IPS DF 6.9 (cell line): ENCODE data around the gene XPO4.
"Not testable (repeated sequence)": the region's sequence is repeated elsewhere in the genome, so short reads cannot be mapped to it uniquely, and the experiment has no call there.

Experiments used
- DNase-seq: peaks from one replicate; pipeline ENCODE4 v3.0.0-alpha.2; 2013; ENCODE audit warnings: low read depth, low spot score
- H3K27ac ChIP-seq: one replicate; pipeline ENCODE4 v1.5.1; 2013; ENCODE audit warnings: low read length, control low read depth
- H3K27me3 ChIP-seq: 2 replicates; pipeline ENCODE4 v1.6.1; 2013; ENCODE audit warnings: mild to moderate bottlenecking, low read length; ENCODE audit not compliant: control insufficient read depth, insufficient read depth
- H3K36me3 ChIP-seq: 2 replicates; pipeline ENCODE4 v1.6.1; 2013; ENCODE audit warnings: low read length; ENCODE audit not compliant: control insufficient read depth, insufficient read depth
- H3K4me1 ChIP-seq: 2 replicates; pipeline ENCODE4 v1.6.1; 2013; ENCODE audit warnings: low read length; ENCODE audit not compliant: control insufficient read depth, insufficient read depth
- H3K4me3 ChIP-seq: 2 replicates; pipeline ENCODE4 v1.5.1; 2013; ENCODE audit warnings: mild to moderate bottlenecking, low read length
- H3K9me3 ChIP-seq: 2 replicates; pipeline ENCODE4 v1.6.1; 2013; ENCODE audit warnings: low read length, inconsistent platforms; ENCODE audit not compliant: control insufficient read depth, insufficient read depth
- WGBS: extraction: QIAGEN DNeasy Blood & Tissue Kit; methylation state at CpG from one replicate; pipeline ENCODE4 v1.1.7; 2013; ENCODE audit warnings: mixed read lengths, missing lambda C conversion rate; ENCODE audit not compliant: insufficient read length, insufficient coverage; 5-methylcytosine and 5-hydroxymethylcytosine counted together

XPO4 gene

DNA sequence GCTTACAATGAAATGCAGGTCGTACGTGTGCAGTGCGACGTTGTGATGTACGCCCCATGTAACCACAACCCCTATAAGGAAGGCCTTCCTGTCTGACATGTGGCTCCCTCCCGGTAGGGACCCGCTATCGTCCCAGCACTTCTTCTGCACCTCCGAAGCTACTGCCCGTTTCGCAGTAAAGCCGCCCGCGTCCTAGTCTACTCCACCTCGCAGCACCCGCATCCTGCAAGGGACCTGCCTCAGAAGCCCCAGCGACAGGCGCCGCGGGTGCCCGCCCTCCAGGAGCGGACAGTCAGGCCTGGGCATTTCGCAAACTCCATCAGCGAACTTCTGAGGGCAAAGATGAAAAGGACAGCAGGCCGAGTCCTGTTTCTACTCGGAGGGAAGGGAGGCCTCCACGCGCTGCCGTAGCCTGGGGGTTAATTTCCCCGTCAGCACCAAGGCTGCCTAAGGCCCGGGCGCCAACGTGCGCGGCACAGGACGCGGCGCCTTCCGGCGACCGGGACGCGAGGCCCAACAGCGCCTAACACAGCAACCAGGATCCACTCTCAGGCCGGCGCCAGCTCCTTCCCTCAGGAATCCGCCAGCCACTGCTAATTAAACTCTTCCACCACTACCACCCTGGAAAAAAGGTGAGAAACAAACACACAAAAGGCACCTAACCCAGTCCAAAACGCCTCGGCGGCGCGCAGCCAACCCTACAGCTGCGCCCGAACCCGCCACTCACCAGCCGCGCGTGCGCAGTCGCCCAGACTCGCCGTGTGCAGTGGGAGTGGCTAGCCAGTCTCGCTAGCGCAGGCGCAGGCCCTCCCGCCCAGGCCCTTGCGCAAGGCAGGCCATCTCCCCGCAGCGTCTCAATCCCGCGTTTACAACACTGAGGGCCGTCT, 129.1 kb downstream of the XPO4 start, which contains the start of gene EEF1AKMT1:
Gene EEF1AKMT1 (minus strand): TSS at position 768 of the 887 bp plus-strand sequence. CDS start 16,363 bp downstream, outside the sequence.
- H3K27me3 ChIP-seq = 0 out of 2 replicates have a peak, but pooled peaks cover 2% of the 10 kb centered on the region
- peak within 1 kb of the TSS; percentile 56; the same call in 1 of the 2 replicates for H3K4me3 ChIP-seq
- H3K4me1 ChIP-seq = 0 out of 2 replicates have a peak, but pooled peaks cover 3% of the 10 kb centered on the region
- H3K36me3 ChIP-seq = no peaks in the 10 kb centered on the region
- no peak within 1 kb of the TSS for H3K27ac ChIP-seq
- no peaks in the 10 kb centered on the region for H3K9me3 ChIP-seq
- peak; percentile 79 for DNase-seq
- no CpG with 5 or more reads among the region's 72 CpGs for WGBS

DNA sequence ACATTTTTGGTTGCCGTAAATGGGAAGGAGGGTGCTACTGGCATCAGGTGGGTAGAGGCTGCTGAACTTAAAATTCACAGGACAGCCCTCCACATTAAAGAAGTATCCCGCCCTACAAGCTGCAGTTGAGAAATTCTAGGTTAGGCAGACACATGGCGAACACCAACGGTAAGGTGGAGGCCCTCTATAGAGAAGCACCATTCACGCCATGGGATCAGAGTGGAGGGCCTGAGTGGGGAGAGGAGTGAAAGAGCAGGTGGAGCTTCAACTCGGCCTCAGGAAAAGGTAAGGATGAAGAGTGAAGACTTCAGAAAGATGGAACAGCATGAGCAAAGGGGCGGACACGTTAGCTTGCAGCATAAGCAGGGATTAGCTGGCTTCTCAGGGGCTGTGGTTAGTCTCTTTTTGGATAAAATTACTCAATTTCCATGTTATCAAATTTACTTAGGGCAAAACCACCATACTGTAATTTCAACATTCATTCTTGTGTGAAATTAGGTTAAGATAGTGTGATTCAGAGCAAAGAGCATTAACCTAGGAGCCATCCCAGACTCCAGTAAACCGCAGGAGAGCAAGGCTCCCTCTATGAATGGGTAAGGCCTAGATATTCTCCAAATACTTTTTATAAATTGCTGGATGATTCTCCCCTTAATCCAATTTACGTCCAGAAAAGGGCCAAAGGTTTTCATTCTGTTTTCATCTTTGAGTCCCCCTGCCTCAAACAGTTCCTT, 130.0 kb downstream of the XPO4 start:
- H3K36me3 ChIP-seq = no peaks in the 10 kb centered on the region
- no peak overlapping the region for H3K27ac ChIP-seq
- no peaks in the 10 kb centered on the region for H3K9me3 ChIP-seq
- DNase-seq = no peak
- H3K27me3 ChIP-seq = 0 out of 2 replicates have a peak, but pooled peaks cover 2% of the 10 kb centered on the region
- H3K4me1 ChIP-seq = 0 out of 2 replicates have a peak, but pooled peaks cover 3% of the 10 kb centered on the region
- WGBS = no CpG with 5 or more reads among the region's 10 CpGs
- H3K4me3 ChIP-seq = no peak overlapping the region; the same call in 1 of the 2 replicates

DNA sequence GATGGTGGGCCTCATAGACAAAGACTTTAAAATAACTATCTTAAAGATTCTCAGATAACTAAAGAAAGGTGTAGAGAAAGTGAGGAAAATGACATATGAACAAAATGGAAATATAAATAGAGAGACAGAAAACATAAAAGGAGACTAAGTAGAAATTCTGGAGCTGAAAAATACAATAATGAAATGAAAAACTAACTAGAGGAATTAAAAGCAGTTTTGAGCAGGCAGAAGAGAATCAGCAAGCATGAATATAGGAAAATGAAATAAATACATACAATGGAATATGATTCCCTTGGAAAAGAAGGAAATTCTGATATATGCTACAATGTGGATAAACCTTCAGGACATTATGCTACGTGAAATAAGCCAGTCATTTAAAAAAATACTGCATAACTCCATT, 132.7 kb downstream of the XPO4 start:
- H3K9me3 ChIP-seq = no peaks in the 10 kb centered on the region
- H3K4me3 ChIP-seq = no peak overlapping the region
- DNase-seq = no peak
- H3K27me3 ChIP-seq = 0 out of 2 replicates have a peak, but pooled peaks cover 2% of the 10 kb centered on the region
- WGBS = no CpG with 5 or more reads among the region's 1 CpG
- H3K4me1 ChIP-seq = 0 out of 2 replicates have a peak, but pooled peaks cover 3% of the 10 kb centered on the region
- H3K27ac ChIP-seq = no peak overlapping the region
- no peaks in the 10 kb centered on the region for H3K36me3 ChIP-seq

GRCh38 chr13:20769091-20769490, 133.5 kb downstream of the XPO4 start:
- no peak overlapping the region for H3K4me3 ChIP-seq
- no peak overlapping the region for H3K27ac ChIP-seq
- 0 out of 2 replicates have a peak, but pooled peaks cover 3% of the 10 kb centered on the region for H3K4me1 ChIP-seq
- 0 out of 2 replicates have a peak, but pooled peaks cover 2% of the 10 kb centered on the region for H3K27me3 ChIP-seq
- DNase-seq = no peak
- H3K9me3 ChIP-seq = no peaks in the 10 kb centered on the region
- WGBS = no CpG with 5 or more reads among the region's 2 CpGs
- H3K36me3 ChIP-seq = no peaks in the 10 kb centered on the region

DNA sequence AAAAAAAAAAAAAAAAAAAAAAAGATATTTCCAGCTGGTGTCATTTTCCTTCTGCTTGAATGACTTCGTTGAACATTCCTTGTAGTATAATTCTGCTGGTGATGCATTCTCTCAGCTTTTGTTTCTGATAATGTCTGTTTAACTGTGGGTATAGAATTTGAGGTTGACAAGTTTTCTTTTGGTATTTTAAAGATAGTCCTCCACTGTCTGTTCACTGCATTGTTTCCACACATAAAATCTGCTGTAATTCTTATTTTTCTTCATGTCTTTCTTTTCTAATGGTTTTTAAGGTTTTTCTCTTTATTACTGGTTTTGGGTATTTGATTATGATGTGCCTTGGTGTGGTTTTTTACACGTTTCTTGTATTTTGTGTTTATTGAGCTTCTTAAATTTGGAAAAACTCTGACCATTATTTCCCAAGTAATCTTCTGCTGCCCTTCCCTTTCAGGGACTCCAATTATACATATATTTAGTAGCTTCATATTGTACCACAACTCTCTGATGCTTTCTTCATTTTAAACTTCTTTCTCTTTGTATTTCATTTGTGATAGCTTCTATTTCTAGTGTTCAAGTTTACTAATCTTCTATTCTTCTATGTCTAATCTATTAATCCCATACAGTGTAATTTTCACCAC, 135.1 kb downstream of the XPO4 start:
- Histone ChIP-seq H3K4me3 (no peak overlapping the region), H3K36me3 (no peaks in the 10 kb centered on the region), H3K9me3 (no peaks in the 10 kb centered on the region), H3K4me1 (0 out of 2 replicates have a peak, but pooled peaks cover 2% of the 10 kb centered on the region), H3K27ac (no peak overlapping the region), H3K27me3 (0 out of 2 replicates have a peak, but pooled peaks cover under 1% of the 10 kb centered on the region)
- no peak for DNase-seq
- no CpG with 5 or more reads among the region's 2 CpGs for WGBS

GRCh38 chr13:20760872-20761271, 141.7 kb downstream of the XPO4 start:
- DNase-seq = no peak
- no peaks in the 10 kb centered on the region for H3K36me3 ChIP-seq
- no peaks in the 10 kb centered on the region for H3K4me1 ChIP-seq
- H3K27me3 ChIP-seq = no peaks in the 10 kb centered on the region
- WGBS = no CpG with 5 or more reads among the region's 3 CpGs
- H3K9me3 ChIP-seq = no peaks in the 10 kb centered on the region
- no peak overlapping the region for H3K4me3 ChIP-seq
- no peak overlapping the region for H3K27ac ChIP-seq

DNA sequence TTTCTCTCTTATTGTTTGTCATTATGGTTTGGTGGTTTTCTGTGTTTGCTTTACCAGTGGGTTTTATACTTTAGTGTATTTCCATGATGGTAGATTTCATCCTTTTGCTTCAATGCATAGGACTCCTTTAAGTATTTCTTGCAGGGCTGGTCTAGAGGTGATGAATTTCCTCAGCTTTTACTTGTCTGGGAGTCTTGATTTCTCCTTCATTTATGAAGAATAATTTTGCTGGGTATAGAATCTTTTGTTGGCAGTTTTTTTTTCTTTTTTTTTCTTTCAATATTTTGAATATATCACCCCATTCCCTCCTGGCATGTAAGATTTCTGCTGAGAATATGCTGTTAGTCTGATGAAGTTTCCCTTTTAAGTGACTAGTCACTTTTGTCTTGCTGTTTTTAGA, 148.5 kb downstream of the XPO4 start:
- no peaks in the 10 kb centered on the region for H3K27me3 ChIP-seq
- no peak for DNase-seq
- no peaks in the 10 kb centered on the region for H3K36me3 ChIP-seq
- no peak overlapping the region for H3K4me3 ChIP-seq
- no peak overlapping the region for H3K27ac ChIP-seq
- H3K4me1 ChIP-seq = no peaks in the 10 kb centered on the region
- H3K9me3 ChIP-seq = no peaks in the 10 kb centered on the region

- no CpG with 5 or more reads among the region's 1 CpG for WGBS
Measured at GRCh38 chr13:20749377-20749776, 153.2 kb downstream of the XPO4 start.

GRCh38 chr13:20743830-20744404, 158.6 kb downstream of the XPO4 start:
- not testable (repeated sequence) for H3K9me3 ChIP-seq, H3K27me3 ChIP-seq, H3K4me1 ChIP-seq, H3K4me3 ChIP-seq, H3K27ac ChIP-seq, H3K36me3 ChIP-seq, DNase-seq
- WGBS = no CpG with 5 or more reads among the region's 4 CpGs

More at GRCh38 chr13:20749377-20749776, 153.2 kb downstream of the XPO4 start:
- DNase-seq = no peak
- no peaks in the 10 kb centered on the region for H3K4me1 ChIP-seq
- H3K36me3 ChIP-seq = no peaks in the 10 kb centered on the region
- H3K4me3 ChIP-seq = no peak overlapping the region
- H3K27me3 ChIP-seq = no peaks in the 10 kb centered on the region
- no peak overlapping the region for H3K27ac ChIP-seq
- H3K9me3 ChIP-seq = no peaks in the 10 kb centered on the region

GRCh38 chr13:20740021-20740420, 162.5 kb downstream of the XPO4 start:
- peaks cover 2% of the 10 kb centered on the region; the same call in 1 of the 2 replicates for H3K9me3 ChIP-seq
- no CpG with 5 or more reads among the region's 22 CpGs for WGBS
- no peak for DNase-seq

More at GRCh38 chr13:20740021-20740420, 162.5 kb downstream of the XPO4 start:
- Histone ChIP-seq H3K36me3 (no peaks in the 10 kb centered on the region), H3K4me3 (no peak overlapping the region), H3K4me1 (no peaks in the 10 kb centered on the region; the same call in 1 of the 2 replicates), H3K27me3 (no peaks in the 10 kb centered on the region), H3K27ac (no peak overlapping the region)
